ENCODE results near the gene SPTBN4.
A peak's percentile ranks its signal among the peaks of the same experiment; 100 is the strongest.

Gene SPTBN4

DNA sequence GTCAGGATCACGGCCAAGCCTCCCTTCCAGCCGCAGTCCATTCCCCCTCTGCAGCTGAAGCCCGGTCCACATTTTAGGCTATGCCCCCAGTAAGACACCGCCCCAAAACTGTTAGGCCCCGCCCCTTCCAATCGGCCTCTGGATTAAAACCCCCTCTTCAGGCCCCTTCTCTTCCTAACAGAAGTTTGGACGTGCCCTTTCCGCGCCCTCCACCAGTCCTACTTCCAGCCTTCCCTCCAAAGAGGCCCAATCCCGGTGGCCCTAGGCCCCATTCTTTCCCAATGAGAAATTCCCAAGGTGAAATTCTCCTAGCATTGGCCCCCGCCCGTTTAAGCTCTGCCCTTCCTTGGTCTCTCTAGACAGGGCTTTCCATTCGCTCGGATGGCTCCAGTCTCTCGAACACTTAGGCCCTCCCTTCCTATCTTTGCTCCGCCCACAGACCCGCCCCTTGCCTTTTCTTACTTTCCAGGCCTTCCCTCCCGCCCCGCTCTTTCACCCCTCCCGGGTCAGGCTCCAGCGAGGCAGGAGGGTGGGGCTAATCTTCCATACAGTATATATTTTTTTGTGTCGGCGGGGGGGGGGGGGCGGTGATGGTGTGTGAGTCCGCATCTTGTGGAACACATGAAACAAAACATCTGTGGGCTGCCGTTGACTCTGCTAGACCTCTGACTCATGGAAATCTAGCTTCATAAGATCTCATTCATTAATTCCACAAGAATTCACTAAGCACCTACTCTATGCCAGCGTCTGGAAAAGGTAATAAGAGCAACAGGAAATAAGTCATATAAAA lies 148.0 kb downstream of the SPTBN4 start:
- no peak overlapping the region for H4K8ac ChIP-seq (ENCODE audit: low read length)
- H3K4ac ChIP-seq (ENCODE audit: low read depth in 1 of 2, low read length in 2 of 2), result peak overlapping the region; percentile 64 to 97
- no peaks in the 10 kb centered on the region for H3K9me3 ChIP-seq (ENCODE audit: control insufficient read depth, low read length)
- H2BK12ac ChIP-seq (ENCODE audit: low read length in 2 of 2), result peak overlapping the region; percentile 59 to 95
- peak overlapping the region; percentile 90 for H3K9ac ChIP-seq (ENCODE audit: low read length)
- peak overlapping the region in 1 of 2 experiments; percentile 97 for H3K14ac ChIP-seq (ENCODE audit: low read length in 2 of 2)
- WGBS, result 2% methylated on average over 15 of the region's 27 CpGs
- peaks cover 11% of the 10 kb centered on the region in 2 experiments for H3K36me3 ChIP-seq (ENCODE audit: control insufficient read depth in 1 of 2, insufficient read depth in 2 of 2, low read depth in 1 of 2, low read length in 2 of 2)
- peaks cover 3% of the 10 kb centered on the region for H3K79me1 ChIP-seq (replicated peaks; ENCODE audit: low read length, poor library complexity, severe bottlenecking)
- H3K4me2 ChIP-seq (ENCODE audit: low read length, poor library complexity, severe bottlenecking), result peak overlapping the region; percentile 69
- no peak overlapping the region for H3K23ac ChIP-seq (ENCODE audit: low read length in 2 of 2)
- peak; percentile 98 for DNase-seq
- no peak overlapping the region for H2AFZ ChIP-seq (ENCODE audit: low read depth, low read length)
- no peaks in the 10 kb centered on the region for H3K27me3 ChIP-seq (ENCODE audit: control insufficient read depth in 1 of 2, insufficient read depth in 1 of 2, low read length in 2 of 2)
- H3K18ac ChIP-seq (ENCODE audit: low read depth in 1 of 2, low read length in 2 of 2), result peak overlapping the region; percentile 87 to 94
- peak overlapping the region; percentile 83 for H2BK15ac ChIP-seq (ENCODE audit: low read depth, poor library complexity, severe bottlenecking)
- peak overlapping the region; percentile 71 to 93 for H3K4me3 ChIP-seq (ENCODE audit: insufficient read depth in 1 of 2, low read depth in 1 of 2, low read length in 2 of 2)
- peaks cover 17% of the 10 kb centered on the region for H3K4me1 ChIP-seq (ENCODE audit: control insufficient read depth, insufficient read depth, low read depth, low read length)
- H3K27ac ChIP-seq (ENCODE audit: low read length, poor library complexity, severe bottlenecking), result peak overlapping the region; percentile 45
- no peak overlapping the region for H2BK5ac ChIP-seq (ENCODE audit: low read depth, low read length, poor library complexity, severe bottlenecking)
- peak overlapping the region; percentile 89 for H2BK120ac ChIP-seq (ENCODE audit: low read depth, low read length)
- no peak overlapping the region for H2AK5ac ChIP-seq (ENCODE audit: low read length, severe bottlenecking)
- H4K91ac ChIP-seq (ENCODE audit: low read length), result peak overlapping the region; percentile 98

DNA sequence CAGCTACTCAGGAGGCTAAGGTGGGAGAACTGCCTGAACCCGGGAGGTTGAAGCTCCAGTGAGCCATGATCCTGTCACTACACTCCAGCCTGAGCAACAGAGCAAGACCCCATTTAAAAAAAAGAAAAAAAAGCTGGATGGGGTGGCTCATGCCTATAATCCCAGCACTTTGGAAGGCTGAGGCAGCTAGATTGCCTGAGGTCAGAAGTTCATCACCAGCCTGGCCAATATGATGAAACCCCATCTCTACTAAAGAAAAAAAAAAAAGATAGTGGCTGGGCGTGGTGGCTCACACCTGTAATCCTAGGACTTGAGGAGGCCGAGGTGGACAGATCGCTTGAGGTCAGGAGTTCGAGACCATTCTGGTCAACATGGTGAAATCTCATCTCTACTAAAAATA lies 149.4 kb downstream of the SPTBN4 start:
- Histone ChIP-seq H3K9ac (ENCODE audit: low read length) (no peak overlapping the region), H2AFZ (ENCODE audit: low read depth, low read length) (no peak overlapping the region), H3K4ac (ENCODE audit: low read depth in 1 of 2, low read length in 2 of 2) (no peak overlapping the region), H3K27me3 (ENCODE audit: control insufficient read depth in 1 of 2, insufficient read depth in 1 of 2, low read length in 2 of 2) (no peaks in the 10 kb centered on the region), H3K4me1 (ENCODE audit: control insufficient read depth, insufficient read depth, low read depth, low read length) (peaks cover 10% of the 10 kb centered on the region), H3K23ac (ENCODE audit: low read length in 2 of 2) (no peak overlapping the region), H4K8ac (ENCODE audit: low read length) (no peak overlapping the region), H3K4me3 (ENCODE audit: insufficient read depth in 1 of 2, low read depth in 1 of 2, low read length in 2 of 2) (no peak overlapping the region), H2BK12ac (ENCODE audit: low read length in 2 of 2) (no peak overlapping the region), H3K9me3 (ENCODE audit: control insufficient read depth, low read length) (no peaks in the 10 kb centered on the region), H3K14ac (ENCODE audit: low read length in 2 of 2) (no peak overlapping the region), H2AK5ac (ENCODE audit: low read length, severe bottlenecking) (no peak overlapping the region), H3K4me2 (ENCODE audit: low read length, poor library complexity, severe bottlenecking) (no peak overlapping the region), H3K36me3 (ENCODE audit: control insufficient read depth in 1 of 2, insufficient read depth in 2 of 2, low read depth in 1 of 2, low read length in 2 of 2) (peaks cover 15 to 19% of the 10 kb centered on the region in 2 experiments), H3K27ac (ENCODE audit: low read length, poor library complexity, severe bottlenecking) (no peak overlapping the region), H3K79me1 (replicated peaks; ENCODE audit: low read length, poor library complexity, severe bottlenecking) (peaks cover 3% of the 10 kb centered on the region), H4K91ac (ENCODE audit: low read length) (no peak overlapping the region), H2BK120ac (ENCODE audit: low read depth, low read length) (no peak overlapping the region), H2BK15ac (ENCODE audit: low read depth, poor library complexity, severe bottlenecking) (no peak overlapping the region), H3K18ac (ENCODE audit: low read depth in 1 of 2, low read length in 2 of 2) (no peak overlapping the region), H2BK5ac (ENCODE audit: low read depth, low read length, poor library complexity, severe bottlenecking) (no peak overlapping the region)
- DNase-seq, result no peak
- WGBS, result 100% methylated on average over 1 of the region's 5 CpGs

DNA sequence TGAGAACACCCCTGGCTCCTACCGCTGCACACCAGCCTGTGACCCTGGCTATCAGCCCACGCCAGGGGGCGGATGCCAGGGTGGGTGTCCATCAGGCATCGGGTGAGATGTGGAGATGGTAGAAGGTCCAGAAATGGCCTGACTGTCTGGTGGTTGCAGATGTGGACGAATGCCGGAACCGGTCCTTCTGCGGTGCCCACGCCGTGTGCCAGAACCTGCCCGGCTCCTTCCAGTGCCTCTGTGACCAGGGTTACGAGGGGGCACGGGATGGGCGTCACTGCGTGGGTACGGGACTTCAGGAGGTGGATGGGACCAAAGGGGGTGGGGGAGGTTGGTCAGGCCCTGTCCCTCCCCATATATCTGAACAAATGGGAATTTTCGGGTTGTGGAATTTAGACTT lies 150.1 kb downstream of the SPTBN4 start:
- Histone ChIP-seq H3K23ac (ENCODE audit: low read length in 2 of 2) (no peak overlapping the region), H3K4me1 (ENCODE audit: control insufficient read depth, insufficient read depth, low read depth, low read length) (peaks cover 10% of the 10 kb centered on the region), H3K9ac (ENCODE audit: low read length) (no peak overlapping the region), H3K79me1 (replicated peaks; ENCODE audit: low read length, poor library complexity, severe bottlenecking) (peaks cover 5% of the 10 kb centered on the region), H4K91ac (ENCODE audit: low read length) (no peak overlapping the region), H3K4ac (ENCODE audit: low read depth in 1 of 2, low read length in 2 of 2) (no peak overlapping the region), H3K27ac (ENCODE audit: low read length, poor library complexity, severe bottlenecking) (no peak overlapping the region), H3K4me3 (ENCODE audit: insufficient read depth in 1 of 2, low read depth in 1 of 2, low read length in 2 of 2) (no peak overlapping the region), H3K9me3 (ENCODE audit: control insufficient read depth, low read length) (no peaks in the 10 kb centered on the region), H2AFZ (ENCODE audit: low read depth, low read length) (no peak overlapping the region), H2BK12ac (ENCODE audit: low read length in 2 of 2) (no peak overlapping the region), H3K4me2 (ENCODE audit: low read length, poor library complexity, severe bottlenecking) (no peak overlapping the region), H2BK15ac (ENCODE audit: low read depth, poor library complexity, severe bottlenecking) (no peak overlapping the region), H3K18ac (ENCODE audit: low read depth in 1 of 2, low read length in 2 of 2) (no peak overlapping the region), H2BK5ac (ENCODE audit: low read depth, low read length, poor library complexity, severe bottlenecking) (no peak overlapping the region), H3K27me3 (ENCODE audit: control insufficient read depth in 1 of 2, insufficient read depth in 1 of 2, low read length in 2 of 2) (no peaks in the 10 kb centered on the region), H2AK5ac (ENCODE audit: low read length, severe bottlenecking) (no peak overlapping the region), H3K36me3 (ENCODE audit: control insufficient read depth in 1 of 2, insufficient read depth in 2 of 2, low read depth in 1 of 2, low read length in 2 of 2) (peaks cover 21 to 24% of the 10 kb centered on the region in 2 experiments), H2BK120ac (ENCODE audit: low read depth, low read length) (no peak overlapping the region), H3K14ac (ENCODE audit: low read length in 2 of 2) (no peak overlapping the region), H4K8ac (ENCODE audit: low read length) (no peak overlapping the region)
- 98% methylated on average over 17 of the region's 17 CpGs for WGBS
- DNase-seq, result no peak

DNA sequence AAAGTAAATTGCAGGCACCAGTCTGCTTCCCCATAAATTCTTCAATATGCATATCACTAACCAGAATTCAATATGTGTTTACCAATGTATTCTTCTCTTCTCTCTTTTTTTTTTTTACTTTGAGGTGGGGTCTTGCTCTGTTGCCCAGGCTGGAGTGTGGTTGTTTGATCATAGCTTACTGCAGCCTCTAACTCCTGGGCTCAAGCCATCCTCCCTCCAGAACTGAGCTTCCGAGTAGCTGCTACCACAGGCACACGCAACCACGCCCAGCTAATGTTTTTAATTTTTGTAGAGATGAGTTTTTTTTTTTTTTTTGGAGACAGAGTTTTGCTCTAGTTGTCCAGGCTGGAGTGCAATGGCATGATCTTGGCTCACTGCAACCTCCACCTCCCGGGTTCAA lies 151.2 kb downstream of the SPTBN4 start:
- 100% methylated on average over 1 of the region's 4 CpGs for WGBS
- no peak overlapping the region for H3K14ac ChIP-seq (ENCODE audit: low read length in 2 of 2)

More for the DNA sequence above, 151.2 kb downstream of the SPTBN4 start:
- no peak overlapping the region for H3K4me3 ChIP-seq (ENCODE audit: insufficient read depth in 1 of 2, low read depth in 1 of 2, low read length in 2 of 2)
- H3K79me1 ChIP-seq (replicated peaks; ENCODE audit: low read length, poor library complexity, severe bottlenecking), result peaks cover 5% of the 10 kb centered on the region
- no peaks in the 10 kb centered on the region for H3K9me3 ChIP-seq (ENCODE audit: control insufficient read depth, low read length)
- H3K18ac ChIP-seq (ENCODE audit: low read depth in 1 of 2, low read length in 2 of 2), result no peak overlapping the region
- H3K4me1 ChIP-seq (ENCODE audit: control insufficient read depth, insufficient read depth, low read depth, low read length), result peaks cover 13% of the 10 kb centered on the region
- no peak overlapping the region for H2BK5ac ChIP-seq (ENCODE audit: low read depth, low read length, poor library complexity, severe bottlenecking)
- H3K27ac ChIP-seq (ENCODE audit: low read length, poor library complexity, severe bottlenecking), result no peak overlapping the region
- no peaks in the 10 kb centered on the region for H3K27me3 ChIP-seq (ENCODE audit: control insufficient read depth in 1 of 2, insufficient read depth in 1 of 2, low read length in 2 of 2)
- no peak overlapping the region for H3K4me2 ChIP-seq (ENCODE audit: low read length, poor library complexity, severe bottlenecking)
- no peak overlapping the region for H3K9ac ChIP-seq (ENCODE audit: low read length)
- H4K8ac ChIP-seq (ENCODE audit: low read length), result no peak overlapping the region
- H2BK15ac ChIP-seq (ENCODE audit: low read depth, poor library complexity, severe bottlenecking), result no peak overlapping the region
- no peak for DNase-seq
- no peak overlapping the region for H2BK12ac ChIP-seq (ENCODE audit: low read length in 2 of 2)
- no peak overlapping the region for H3K4ac ChIP-seq (ENCODE audit: low read depth in 1 of 2, low read length in 2 of 2)
- H3K36me3 ChIP-seq (ENCODE audit: control insufficient read depth in 1 of 2, insufficient read depth in 2 of 2, low read depth in 1 of 2, low read length in 2 of 2), result peaks cover 30 to 32% of the 10 kb centered on the region in 2 experiments
- H3K23ac ChIP-seq (ENCODE audit: low read length in 2 of 2), result no peak overlapping the region
- H2AFZ ChIP-seq (ENCODE audit: low read depth, low read length), result no peak overlapping the region
- H4K91ac ChIP-seq (ENCODE audit: low read length), result no peak overlapping the region
- H2AK5ac ChIP-seq (ENCODE audit: low read length, severe bottlenecking), result no peak overlapping the region
- no peak overlapping the region for H2BK120ac ChIP-seq (ENCODE audit: low read depth, low read length)
